Occipital lobe (tissue), 2 donors: ENCODE results near the gene SPATA3. TPM values are rescaled to one million over a fixed set of nuclear protein-coding genes. Genes with fewer than 3 reads are reported as not detected.
"Not testable (repeated sequence)": the region's sequence is repeated elsewhere in the genome, so short reads cannot be mapped to it uniquely, and the experiment has no call there.

Source experiments
- DNase-seq: peaks from one replicate; lab custom pipeline; 2025; lab: John Stamatoyannopoulos, UW
- total RNA-seq: library from RNA; depleted of rRNA; stranded (reverse); fragments of >200 nt; gene quantifications from one replicate; pipeline ENCODE4 v1.2.3, GENCODE V29; 2014

Gene SPATA3
- total RNA-seq, 1 donor from 2014 or later = not detected

DNA sequence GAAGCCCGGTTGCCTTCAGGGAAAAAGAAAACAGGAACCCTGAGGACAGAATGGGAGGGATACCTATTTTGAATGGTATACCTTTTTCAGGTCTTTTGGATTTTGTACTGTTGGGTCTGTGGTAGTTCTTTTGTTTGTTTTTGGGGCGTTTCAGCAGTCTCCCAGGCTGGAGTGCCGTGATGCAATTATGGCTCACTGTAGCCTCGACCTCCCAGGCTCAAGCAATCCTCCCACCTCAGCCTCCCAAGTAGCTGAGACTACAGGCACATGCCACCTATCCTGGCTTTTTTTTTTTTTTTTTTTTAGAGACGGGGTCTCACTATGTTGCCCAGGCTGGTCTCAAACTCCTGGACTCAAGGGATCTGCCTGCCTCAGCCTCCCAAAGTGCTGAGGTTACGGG lies 27.6 kb upstream of the SPATA3 start:
- not testable (repeated sequence) for DNase-seq

DNA sequence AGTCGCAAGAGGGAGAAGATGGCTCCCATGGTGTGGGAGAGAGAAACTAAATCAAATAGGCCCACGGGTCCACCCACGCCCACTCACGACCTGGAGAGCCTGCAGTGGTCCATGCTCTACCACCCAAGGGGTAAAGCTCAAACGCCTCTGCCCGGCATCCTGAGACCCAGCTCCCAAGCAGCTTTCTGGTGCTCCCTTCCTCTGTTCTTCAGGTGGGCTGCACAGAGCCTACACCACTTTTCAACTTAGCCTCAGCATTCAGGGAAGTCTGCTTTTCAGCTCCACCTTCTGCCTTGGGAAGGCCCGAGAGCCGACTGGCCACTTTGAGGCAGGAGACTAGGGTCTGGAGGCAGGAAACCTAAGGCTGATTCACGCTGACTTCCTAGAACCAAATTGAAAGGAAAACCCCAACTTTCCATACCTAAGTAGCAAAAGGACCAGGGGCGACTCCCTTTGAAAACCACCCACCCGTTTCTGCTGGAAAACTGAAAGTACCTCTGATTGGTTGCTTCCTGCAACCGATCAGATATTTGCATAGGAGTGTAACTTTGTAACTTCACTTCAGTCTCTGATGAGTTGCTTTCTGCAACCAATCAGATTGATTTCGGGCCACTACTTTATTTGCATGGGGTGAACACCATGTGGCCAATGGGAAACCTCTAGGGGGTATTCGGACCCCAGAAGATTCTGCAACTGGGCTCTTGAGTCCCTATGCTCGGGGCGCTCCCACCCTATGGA lies 26.8 kb upstream of the SPATA3 start:
- DNase-seq = no peak

DNA sequence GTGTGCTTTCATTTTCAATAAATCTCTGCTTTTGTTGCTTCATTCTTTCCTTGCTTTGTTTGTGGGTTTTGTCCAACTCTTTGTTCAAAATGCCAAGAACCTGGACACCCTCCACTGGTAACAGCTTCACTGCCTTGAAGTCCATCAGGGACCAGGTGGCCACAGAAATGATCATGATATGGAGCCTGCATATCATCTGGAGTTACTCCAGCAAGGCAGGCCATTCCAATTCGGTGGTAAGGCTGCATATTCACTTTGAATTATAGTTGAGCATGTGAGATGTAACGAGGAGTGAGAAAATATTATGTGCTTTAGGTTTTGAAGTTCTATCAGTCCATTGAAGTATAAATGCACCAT lies 26.3 kb upstream of the SPATA3 start:
- no peak for DNase-seq

DNA sequence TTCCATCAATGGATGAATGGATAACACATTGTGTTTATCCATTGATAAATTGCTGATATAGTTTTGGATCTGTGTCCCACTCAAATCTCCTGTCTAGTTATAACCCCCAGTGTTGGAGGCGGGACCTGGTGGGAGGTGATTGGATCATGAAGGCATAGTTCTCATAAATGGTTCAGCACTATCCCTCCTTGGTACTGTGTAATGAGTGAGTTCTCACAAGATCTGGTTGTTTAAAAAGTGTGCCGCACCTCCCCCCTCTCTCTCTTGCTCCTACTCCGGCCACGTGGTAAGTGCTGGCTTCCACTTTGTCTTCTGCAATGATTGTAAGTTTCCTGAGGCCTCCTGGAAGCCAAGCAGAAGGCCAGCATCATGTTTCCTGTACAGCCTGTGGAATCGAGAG lies 23.9 kb upstream of the SPATA3 start:
- DNase-seq = no peak

DNA sequence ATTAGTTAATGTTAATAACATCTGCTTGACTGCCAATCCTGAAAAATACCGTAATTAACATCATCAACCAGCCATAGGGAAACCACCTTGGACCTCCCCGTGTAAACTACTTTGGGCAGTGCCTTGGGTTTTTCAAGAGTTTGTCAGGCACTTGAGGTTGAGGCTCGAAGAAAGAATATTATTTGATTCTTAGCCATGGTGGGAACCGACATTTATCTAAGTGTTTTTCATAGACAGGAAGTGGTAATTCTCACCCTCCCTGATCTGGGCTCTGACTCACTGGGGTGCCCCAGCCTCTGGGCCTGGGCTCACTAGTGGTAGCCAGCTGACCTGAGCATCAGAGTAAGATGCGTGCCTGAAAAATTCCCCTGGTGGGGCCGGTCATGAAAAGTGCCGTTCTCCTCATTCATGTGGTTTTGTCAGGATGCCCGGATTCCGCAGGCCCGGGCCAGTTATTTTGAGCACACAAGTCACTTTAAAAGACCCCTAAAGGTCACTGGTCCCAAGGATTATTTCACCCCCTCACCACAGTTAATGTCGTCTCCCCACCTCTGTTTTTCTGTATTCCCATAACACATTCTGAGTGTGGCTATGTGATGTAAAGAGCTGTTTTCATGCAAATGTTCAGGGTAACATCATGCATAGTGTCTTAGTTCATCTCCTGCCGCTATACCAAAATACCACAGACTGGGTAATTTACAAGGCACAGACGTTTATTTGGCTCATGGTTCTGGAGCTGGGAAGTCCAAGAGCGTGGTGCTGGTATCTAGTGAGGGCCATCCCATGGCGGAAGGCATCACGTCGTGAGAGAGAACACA lies 21.6 kb upstream of the SPATA3 start:
- no peak for DNase-seq

DNA sequence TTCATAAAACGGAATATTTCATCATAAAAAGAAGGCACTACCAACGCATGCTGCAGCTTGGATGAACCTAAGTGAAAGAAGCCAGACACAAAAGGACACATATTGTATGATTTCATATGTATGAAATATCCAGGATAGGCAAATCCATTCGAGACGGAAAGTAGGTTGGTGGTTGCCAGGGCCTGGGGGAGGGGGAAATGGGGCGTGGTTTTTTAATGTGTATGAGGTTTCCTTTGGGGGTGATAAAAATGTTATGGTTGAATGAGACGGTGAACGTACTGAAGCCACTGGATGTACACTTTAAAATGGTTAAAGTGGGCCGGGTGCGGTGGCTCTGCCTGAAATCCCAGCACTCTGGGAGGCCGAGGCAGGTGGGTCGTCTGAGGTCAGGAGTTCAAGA lies 20.0 kb upstream of the SPATA3 start:
- DNase-seq = no peak

DNA sequence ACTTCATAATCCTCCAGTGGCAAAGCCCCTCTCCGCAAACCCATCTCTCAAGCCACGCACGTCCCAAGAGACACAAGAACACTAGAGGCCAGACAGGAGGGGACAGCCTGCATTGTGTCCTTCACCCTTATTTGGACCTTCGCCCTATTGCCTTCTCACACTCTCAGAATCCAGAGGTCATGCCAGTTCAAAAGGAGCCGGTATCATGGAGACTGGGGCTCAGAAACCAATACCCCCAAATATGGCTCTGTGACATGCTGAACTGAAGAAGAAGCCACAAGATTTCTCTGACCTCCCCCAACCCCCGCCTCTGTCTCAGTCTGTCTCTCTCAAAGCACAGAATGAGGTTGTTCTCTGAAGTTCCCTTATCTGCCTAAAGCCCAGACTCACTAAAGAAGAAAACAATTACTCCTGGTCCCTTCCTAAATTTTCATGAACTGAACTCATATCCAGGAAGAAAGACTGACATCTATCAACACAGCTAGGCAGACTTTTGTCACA lies 19.2 kb upstream of the SPATA3 start:
- DNase-seq = no peak

DNA sequence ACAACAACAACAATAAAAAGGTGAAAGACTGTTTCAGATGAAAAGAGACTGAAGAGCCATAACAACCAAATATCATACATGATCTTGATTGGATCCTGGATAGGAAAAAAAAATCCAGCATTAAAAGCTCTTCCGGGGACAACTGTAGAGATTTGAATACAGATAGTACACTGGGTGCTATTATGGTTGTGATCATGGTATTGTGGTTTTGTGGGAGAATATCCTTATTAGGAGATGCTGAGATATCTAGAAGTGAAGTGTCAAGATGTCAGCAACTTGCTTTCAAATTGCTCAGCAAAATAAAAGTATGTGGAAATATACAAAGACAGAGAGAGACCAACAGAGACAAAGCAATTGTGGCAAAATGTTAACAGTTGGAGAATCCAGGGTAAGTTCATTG lies 15.5 kb upstream of the SPATA3 start:
- no peak for DNase-seq

DNA sequence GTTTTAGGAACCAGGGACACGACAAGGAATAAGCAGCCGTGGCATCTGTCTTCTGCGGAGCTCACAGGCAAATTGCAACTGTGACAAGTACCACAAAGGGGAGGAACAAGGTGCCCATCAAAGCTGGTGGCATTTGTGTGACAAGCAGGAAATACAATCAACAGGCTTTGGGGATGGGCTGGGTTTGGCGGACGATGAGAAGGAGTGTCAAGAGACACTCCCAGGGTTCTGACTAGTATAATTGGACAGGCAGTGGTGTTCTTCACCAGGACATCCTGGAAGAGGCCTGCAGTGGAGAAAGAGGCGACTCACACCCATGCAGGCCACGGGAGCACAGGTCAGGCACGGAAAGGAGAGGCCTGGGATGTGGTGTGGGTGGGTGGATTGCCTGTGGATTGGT lies 14.2 kb upstream of the SPATA3 start:
- no peak for DNase-seq

DNA sequence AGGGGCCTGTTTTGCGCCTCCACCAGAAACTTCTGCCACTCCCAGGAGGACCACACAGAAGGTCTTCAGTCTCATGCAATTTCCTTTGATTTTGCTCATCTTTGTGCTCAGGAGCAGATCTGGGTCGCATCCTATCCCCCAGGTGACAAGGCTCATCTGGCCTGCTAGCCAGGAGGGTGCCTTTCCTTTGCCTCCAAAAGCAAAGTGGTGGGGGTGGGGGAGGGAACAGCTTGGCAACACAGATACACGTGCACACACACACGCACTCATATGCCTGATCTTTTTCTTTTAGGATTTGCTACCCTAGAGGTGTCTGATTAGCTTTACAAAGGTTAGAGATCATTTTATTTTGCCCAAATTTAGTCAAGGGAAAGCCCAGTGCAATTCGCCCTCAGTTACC lies 13.8 kb upstream of the SPATA3 start:
- DNase-seq = no peak

DNA sequence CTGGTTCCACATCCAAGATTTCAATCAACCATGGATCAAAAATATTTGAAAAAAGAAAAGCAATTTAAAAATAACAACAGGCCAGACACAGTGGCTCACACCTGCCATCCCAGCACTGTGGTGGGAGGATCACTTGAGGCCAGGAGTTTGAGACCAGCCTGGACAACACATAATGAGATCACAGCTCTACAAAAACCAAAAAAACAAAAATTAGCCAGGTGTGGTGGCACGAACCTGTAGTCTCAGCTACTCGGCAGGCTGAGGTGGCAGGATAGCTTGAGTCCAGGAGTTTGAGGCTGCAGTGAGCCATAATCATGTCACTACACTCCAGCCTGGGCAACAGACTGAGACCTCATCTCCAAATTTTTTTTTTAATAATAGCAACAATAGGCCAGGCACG lies 13.4 kb upstream of the SPATA3 start:
- no peak for DNase-seq

DNA sequence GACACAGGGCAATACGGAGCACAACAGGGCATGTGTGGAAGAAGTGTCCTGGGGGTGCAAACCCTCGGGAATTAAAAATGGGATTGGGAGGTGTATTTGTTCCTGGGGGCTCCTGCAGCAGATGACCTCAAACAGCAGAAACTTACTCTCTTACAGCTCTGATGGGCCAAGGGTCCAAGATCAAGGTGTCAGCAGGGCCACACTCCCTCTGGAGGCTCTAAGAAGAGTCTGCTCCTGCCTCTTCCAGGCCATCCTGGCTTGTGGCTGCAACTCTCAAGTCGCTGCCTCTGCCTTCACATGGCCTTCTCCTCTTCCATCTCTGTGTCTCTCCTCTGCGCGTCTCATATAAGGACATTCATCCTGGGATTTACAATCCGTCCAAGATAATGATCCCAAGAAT lies 12.4 kb upstream of the SPATA3 start:
- DNase-seq = no peak

DNA sequence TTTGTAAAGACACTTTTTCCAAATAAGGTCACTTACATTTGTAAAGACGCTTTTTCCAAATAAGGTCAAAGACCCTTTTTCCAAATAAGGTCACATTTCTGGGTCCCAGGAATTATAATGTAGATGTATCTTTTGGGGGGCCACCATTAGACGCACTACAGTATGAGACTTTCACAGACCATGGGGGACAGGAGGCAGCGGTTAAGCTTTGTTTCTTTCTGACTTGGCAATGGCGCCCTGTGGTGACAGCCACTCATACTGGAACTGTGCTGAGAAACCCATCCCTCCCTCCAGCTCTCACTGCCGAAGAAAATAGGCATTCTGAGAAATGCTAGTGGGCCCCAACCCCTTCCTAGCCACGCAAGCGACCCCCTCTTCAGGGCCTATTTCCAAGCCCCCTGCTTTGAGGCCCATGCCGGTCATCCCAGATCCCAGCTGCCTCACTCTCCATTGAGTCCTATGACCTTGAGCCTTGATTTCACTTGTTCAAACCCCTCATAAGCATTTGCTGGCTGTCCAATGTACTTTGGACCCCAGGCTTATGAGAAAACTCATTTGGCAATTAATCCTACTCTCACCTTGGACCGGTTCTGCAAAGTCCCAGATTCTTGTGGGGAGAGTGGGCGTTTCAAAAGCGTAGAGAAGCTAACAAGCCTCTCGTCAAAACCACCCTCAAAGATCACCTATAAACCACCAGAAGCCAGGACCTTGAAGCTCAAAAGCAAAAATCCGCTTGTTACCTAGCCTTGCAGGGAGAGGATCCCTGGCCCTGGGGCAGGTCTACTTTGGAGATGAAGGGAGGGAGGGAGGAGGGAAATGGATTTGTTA lies 11.3 kb upstream of the SPATA3 start:
- DNase-seq = no peak

DNA sequence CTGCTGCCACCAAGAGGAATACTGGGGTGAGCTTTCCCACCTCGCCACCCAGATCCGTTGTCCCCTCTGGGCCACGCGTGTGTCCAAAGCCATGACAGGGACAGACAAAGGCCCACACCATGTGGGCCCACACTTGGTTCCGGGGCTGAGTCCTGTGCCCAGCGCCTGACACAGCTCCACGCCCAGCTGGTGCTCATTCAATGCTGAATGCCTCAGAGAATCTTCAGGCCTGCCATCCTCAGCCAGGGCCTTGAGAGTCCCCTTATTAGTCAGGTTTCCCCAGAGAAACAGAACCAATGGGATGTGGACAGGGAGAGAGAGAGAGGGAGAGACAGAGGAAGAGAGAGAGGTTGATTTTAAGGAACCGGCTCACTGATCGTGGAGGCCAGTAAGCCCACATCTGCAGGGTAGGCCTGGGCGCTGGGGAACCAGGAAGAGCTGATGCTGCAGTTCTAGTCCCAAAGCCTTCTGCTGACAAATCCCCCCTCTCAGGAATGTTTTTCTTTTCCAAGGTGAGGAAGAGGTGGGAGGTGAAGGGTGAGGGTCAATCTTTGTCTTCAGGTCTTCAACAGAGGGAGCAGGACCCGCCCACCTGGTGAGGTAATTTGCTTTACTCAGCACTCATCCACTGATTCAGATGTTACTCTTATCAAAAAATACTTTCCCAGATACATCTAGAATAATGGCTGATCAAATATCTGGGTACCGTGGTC lies 10.2 kb upstream of the SPATA3 start:
- no peak for DNase-seq

DNA sequence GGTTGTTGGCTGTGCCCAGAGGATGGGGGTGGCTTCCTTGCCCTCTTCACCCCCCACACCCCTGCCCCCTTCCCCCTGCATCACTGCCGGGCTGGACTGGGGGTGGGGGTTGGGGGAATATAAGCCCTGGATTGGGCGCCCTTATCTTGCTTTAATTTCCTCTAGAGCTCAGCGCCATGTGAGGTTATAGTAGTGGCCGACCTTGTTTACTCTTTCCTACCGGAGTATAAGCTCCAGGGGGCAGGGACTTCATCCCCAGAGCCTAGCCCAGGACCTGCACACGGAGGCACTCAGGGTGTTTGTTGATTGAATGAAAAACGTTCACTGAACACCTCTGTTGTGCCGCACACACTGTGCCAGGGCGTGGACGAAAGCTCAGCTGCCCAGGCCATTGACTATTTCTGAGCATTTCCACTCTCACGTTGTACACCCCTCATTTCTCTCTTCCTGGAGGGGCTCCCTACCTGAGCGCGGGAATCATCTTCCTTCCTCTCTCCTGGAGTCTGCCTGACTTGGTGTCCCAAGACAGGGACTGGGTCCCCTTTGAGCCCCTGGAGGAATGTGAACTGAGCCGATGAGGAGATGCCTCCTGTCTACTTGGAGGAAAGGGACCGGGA lies 9.3 kb upstream of the SPATA3 start:
- DNase-seq = no peak

DNA sequence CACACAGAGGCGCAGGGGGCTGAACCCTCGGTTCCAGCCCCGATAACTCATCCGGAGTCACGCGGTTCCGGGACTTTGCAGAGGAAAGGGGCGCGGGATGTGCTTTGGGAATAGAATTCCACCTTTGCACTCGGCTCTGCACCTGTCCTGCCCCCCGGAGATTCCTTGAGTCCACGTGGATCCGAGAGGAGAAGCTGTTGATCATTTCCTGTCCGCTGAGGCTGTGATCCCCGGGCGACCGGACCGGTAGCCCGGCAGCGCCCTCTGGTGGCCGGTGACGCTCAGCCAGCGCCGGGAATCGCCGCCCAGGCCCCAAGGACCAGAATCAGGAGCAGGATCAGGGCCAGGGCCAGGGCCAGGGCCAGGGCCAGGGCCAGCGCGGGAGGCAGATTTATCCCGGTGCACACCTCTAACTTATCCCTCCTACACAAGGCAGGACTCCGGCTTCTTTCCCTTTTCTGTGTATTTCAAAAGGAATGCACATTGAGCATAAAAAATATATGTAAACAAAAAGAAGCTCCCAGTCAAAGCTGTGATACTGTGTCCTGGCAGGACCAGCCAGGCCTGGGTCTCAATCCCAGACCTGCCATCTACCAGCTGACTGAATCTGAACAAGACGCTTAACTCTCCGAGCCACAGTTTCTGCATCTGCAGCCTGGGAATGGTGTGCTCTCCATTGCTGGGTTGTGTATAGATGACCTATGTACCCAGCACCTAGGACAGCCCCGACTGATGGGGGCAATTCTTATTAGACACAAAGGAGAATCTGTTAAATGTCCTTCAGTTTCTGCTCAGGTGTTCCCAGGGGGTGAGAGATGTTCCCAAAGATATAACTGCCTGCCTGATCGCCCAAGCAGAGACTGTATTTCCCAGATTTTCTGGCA lies 8.5 kb upstream of the SPATA3 start:
- peak; percentile 77 for DNase-seq

DNA sequence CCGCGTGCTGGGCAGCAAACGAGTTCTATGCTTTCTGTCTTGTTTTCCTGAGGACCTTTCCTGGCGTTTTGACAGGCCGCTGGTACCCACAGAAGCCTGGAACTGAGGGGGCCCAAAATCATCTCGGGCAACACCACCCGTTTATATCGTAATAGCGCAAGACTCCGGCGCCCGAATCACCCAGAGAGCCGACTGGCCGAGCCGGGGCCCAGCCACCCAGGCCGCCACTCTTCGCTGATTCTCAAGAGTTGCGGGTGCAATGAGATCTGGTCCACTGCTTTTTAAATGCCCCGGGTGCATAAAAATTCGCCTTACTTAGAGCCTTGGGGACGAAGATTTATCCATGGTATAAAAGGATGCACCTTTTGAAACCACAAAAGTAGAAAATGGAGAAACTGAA lies 6.2 kb upstream of the SPATA3 start:
- no peak for DNase-seq

DNA sequence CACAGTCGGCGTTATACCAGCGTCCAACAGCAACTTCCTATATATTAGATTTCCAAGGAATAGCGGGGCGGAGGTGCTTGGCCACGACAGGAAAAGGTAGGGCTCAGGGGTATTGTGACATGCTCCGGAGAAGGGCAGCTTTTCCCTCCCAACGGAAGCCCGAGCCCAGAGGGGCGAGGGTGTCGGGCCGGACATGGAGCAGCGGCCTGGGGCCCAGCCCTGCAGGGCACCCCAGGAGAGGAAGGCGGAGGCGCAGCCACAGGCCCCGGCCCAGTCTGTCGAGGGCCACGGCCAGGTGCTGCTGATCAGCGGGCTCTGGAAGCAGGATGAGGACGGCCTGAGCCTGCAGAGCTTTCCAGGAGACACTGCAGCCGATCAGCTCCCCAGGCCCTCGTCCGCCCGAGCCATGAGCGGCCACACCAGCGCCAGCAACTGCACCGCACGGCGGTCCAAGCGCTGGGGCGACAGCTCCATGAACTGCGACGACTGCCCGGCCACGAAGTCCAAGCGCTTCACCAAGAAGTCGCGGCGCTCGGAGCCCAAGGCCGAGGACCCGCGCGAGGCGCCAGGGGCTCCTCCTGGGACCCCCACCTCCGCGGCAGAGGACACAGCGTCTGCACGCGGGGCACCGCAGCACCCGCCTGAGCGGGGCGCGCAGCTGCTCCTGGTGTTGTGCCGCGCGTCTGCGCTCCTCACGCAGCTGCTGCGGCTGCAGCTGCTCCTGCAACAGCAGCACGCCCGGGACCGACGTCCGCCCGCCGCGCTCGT lies 5.6 kb upstream of the SPATA3 start:
- DNase-seq = no peak

DNA sequence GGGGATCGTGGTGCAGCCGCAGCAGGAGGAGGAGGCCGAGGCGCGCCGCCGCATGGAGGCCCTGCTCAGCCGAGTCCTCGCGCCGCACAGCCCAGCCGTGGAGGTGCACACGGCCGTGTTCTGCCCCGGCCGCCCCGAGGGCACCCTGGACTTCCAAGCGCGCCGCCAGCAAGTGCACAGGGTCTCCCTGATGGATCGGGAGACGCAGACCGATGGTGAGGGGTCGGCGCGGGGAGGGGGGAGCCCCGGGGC lies 5.1 kb upstream of the SPATA3 start:
- no peak for DNase-seq

DNA sequence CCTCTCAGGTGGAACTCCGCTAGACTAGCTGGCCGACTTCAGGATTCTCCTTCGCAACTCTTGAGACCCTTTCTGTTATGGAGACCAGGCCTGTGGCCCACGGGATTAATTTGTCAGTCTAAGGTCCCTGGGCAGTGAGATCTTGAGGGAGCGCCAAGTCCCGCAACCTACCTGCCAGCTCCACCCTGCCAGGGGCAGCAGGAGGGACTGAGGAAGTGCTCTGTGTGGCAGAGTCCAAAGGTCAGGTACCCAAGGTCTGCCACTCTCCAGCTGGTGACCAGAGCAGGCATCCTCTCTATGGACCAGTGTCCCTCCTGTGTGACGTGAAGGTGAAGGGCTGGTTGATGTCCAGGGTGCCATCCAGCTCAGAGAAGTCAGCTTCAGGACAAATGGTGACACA lies 4.3 kb upstream of the SPATA3 start:
- DNase-seq = no peak
